Colonic mucosa (tissue), 4 donors: Measurements from ENCODE around the gene ZNF195. TPM values are rescaled to one million over a fixed set of nuclear protein-coding genes. Genes with fewer than 3 reads are reported as not detected.

Experiments
- DNase-seq: peaks from one replicate; pipeline ENCODE4 v3.0.0-alpha.2; 2020
- H3K27ac ChIP-seq: fragments of 200-600 bp; one replicate; pipeline ENCODE4 v1.8.0; 2021
- H3K27me3 ChIP-seq: fragments of 200-600 bp; one replicate; pipeline ENCODE4 v1.8.0; 2021
- H3K36me3 ChIP-seq: fragments of 200-600 bp; one replicate; pipeline ENCODE4 v1.8.0; 2021
- H3K4me1 ChIP-seq: fragments of 200-600 bp; one replicate; pipeline ENCODE4 v1.8.0; 2021; ENCODE audit warnings: mild to moderate bottlenecking
- H3K4me3 ChIP-seq: fragments of 200-600 bp; one replicate; pipeline ENCODE4 v1.8.0; 2021
- H3K9ac ChIP-seq, 2 donors: one replicate each; pipeline ENCODE4 v1.7.0; 2013; ENCODE audit warnings: control low read depth in 2 of 2, low read depth in 2 of 2, low read length in 2 of 2
- H3K9me3 ChIP-seq: fragments of 200-600 bp; one replicate; pipeline ENCODE4 v1.8.0; 2021
- CTCF ChIP-seq: fragments of 200-600 bp; IDR thresholded peaks from one replicate; pipeline ENCODE4 v1.8.0; 2022; ENCODE audit warnings: antibody characterized with exemption, mild to moderate bottlenecking
- intact Hi-C: fragments of 100-400 bp; cut with DNase I; formaldehyde crosslinking; loops from one replicate; pipeline ENCODE4 v1.14.1; 2022
- total RNA-seq, 2 donors: library from RNA; stranded (reverse); fragmentation: NEBNext Ultra II Directional in 1 of 2; extraction: Animal tissue kit (Norgen Biotek cat#: 25700) in 1 of 2; gene quantifications; one replicate each; pipeline ENCODE4 v1.2.1, GENCODE V29; 2021
- donor health status: healthy.
- donor health status: DM: no; HTN: no; CAD: no.
- donor health status: DM: no; HTN: no; CAD: no.

Gene ZNF195
- total RNA-seq, 2 donors from 2014 or later, result 19.2 to 34.3 TPM

DNA sequence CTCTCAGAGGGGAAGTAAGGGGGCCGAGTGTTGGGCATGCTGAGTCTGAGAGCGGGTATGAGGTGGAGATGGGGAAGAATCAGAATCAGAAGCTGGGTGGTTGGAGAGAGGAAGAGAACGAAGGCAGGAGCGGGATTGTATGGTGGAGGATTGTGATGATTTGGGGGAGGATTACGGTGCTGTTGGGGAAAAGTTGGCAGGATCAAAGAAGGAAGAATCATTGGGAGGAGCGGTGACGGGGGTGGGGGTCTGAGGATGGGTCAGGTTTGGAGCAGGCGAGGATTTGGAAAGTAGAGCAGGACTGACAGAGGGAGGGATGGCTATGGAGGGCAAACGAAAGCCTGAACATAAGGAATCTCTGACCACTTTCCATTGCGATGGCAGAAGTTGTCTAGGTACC, 22.1 kb downstream of the ZNF195 start:
- DNase-seq, result no peak
- H3K9ac ChIP-seq, result no peak overlapping the region
- H3K27ac ChIP-seq, result no peak overlapping the region
- no peaks in the 10 kb centered on the region for H3K4me1 ChIP-seq
- peaks cover 24% of the 10 kb centered on the region for H3K36me3 ChIP-seq
- H3K4me3 ChIP-seq, result no peak overlapping the region
- intact Hi-C loops, result no loop called here
- no peak for TF ChIP-seq CTCF
- peaks cover 20% of the 10 kb centered on the region for H3K9me3 ChIP-seq
- no peaks in the 10 kb centered on the region for H3K27me3 ChIP-seq

- intact Hi-C loops, result no loop called here
- Histone ChIP-seq H3K9me3 (no peaks in the 10 kb centered on the region), H3K9ac (no peak overlapping the region), H3K36me3 (no peaks in the 10 kb centered on the region), H3K27ac (no peak overlapping the region), H3K27me3 (no peaks in the 10 kb centered on the region), H3K4me3 (no peak overlapping the region), H3K4me1 (no peaks in the 10 kb centered on the region)
- TF ChIP-seq CTCF, result no peak
- DNase-seq, result no peak
Observed at GRCh38 chr11:3353066-3353465, 25.9 kb downstream of the ZNF195 start.

GRCh38 chr11:3347127-3347526, 31.8 kb downstream of the ZNF195 start:
- no peak for TF ChIP-seq CTCF
- Histone ChIP-seq H3K27ac (no peak overlapping the region), H3K9ac (no peak overlapping the region), H3K36me3 (no peaks in the 10 kb centered on the region), H3K4me1 (no peaks in the 10 kb centered on the region), H3K9me3 (no peaks in the 10 kb centered on the region), H3K4me3 (no peak overlapping the region), H3K27me3 (no peaks in the 10 kb centered on the region)
- intact Hi-C loops, result loop anchor here (10.0 kb wide), 1 partner anchor 58 kb away; no protein-coding TSS in a partner anchor
- no peak for DNase-seq

DNA sequence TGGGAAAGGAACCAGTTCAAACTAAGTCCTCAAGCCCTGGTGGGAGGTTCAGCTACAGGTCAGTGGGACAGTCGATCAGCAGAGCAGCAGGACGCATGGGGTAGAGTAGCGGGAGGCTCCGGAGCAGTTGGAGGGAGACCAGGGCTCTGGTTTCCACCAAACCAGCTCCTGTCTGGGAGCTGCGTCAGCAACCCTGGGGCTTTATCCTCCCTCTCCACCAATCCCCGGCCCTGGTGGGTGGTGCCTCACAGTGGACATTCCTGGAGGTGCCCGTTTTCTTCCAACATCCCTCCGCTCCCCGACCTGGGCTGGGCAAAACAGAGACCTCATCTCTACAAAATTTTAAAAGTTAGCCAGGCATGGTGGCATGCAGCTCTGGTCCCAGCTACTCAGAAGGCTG, 32.4 kb downstream of the ZNF195 start:
- no peaks in the 10 kb centered on the region for H3K27me3 ChIP-seq
- no peak overlapping the region for H3K4me3 ChIP-seq
- H3K9ac ChIP-seq, result no peak overlapping the region
- intact Hi-C loops, result loop anchor here (10.0 kb wide), 1 partner anchor 58 kb away; no protein-coding TSS in a partner anchor
- no peaks in the 10 kb centered on the region for H3K36me3 ChIP-seq
- no peak for TF ChIP-seq CTCF
- DNase-seq, result no peak
- H3K27ac ChIP-seq, result no peak overlapping the region
- no peaks in the 10 kb centered on the region for H3K4me1 ChIP-seq
- no peaks in the 10 kb centered on the region for H3K9me3 ChIP-seq

DNA sequence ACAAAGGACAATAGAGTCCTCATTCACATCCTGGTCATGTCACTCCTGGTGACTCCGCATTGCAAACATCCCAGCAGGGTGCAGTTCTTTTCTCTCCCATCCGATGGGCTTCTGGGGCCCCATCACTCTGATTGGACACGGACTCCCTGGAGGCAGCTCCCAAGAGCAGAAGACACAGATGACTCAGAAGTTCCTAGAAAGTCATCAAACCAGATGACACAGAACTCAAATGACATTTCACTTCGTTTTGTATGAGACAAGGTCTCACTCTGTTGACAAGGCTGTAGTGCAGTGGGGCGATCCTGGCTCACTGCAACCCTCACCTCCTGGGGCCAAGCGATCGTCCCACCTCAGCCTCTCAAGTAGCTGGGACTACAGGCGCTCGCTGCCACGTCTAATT, 33.2 kb downstream of the ZNF195 start:
- intact Hi-C loops, result loop anchor here (10.0 kb wide), 1 partner anchor 59 kb away; no protein-coding TSS in a partner anchor
- no peaks in the 10 kb centered on the region for H3K9me3 ChIP-seq

More for the DNA sequence above, 33.2 kb downstream of the ZNF195 start:
- Histone ChIP-seq H3K27me3 (no peaks in the 10 kb centered on the region), H3K27ac (no peak overlapping the region), H3K9ac (no peak overlapping the region), H3K36me3 (no peaks in the 10 kb centered on the region), H3K4me3 (no peak overlapping the region), H3K4me1 (no peaks in the 10 kb centered on the region)
- no peak for TF ChIP-seq CTCF
- DNase-seq, result no peak
